Islet of Langerhans (tissue), 1 donor: ENCODE results near the gene KSR2.
A peak's percentile ranks its signal among the peaks of the same experiment; 100 is the strongest.
"Not testable (repeated sequence)": the region's sequence is repeated elsewhere in the genome, so short reads cannot be mapped to it uniquely, and the experiment has no call there.

ENCODE experiments used
- FAIRE-seq: peaks from one replicate; lab custom pipeline; 2011; peaks lifted over from hg19 to GRCh38; lab: Jason Lieb, UNC

KSR2 gene

GRCh38 chr12:117685110-117685926 lies 283.5 kb downstream of the KSR2 start:
- peak; percentile 95 for FAIRE-seq

- no peak for FAIRE-seq
Observed at GRCh38 chr12:117684471-117684870, 284.3 kb downstream of the KSR2 start.

- no peak for FAIRE-seq
Observed at GRCh38 chr12:117680312-117680711, 288.5 kb downstream of the KSR2 start.

GRCh38 chr12:117679776-117680175 lies 289.0 kb downstream of the KSR2 start:
- FAIRE-seq: no peak

- no peak for FAIRE-seq
Observed at GRCh38 chr12:117674763-117675162, 294.0 kb downstream of the KSR2 start.

- no peak for FAIRE-seq
Observed at GRCh38 chr12:117674313-117674712, 294.5 kb downstream of the KSR2 start.

GRCh38 chr12:117671734-117672133 lies 297.1 kb downstream of the KSR2 start:
- FAIRE-seq: no peak

GRCh38 chr12:117664169-117664568 lies 304.6 kb downstream of the KSR2 start:
- no peak for FAIRE-seq

- FAIRE-seq: no peak
Observed at GRCh38 chr12:117662620-117663395, 306.0 kb downstream of the KSR2 start.

- no peak for FAIRE-seq
Observed at GRCh38 chr12:117662220-117662619, 306.6 kb downstream of the KSR2 start.

GRCh38 chr12:117661471-117661870 lies 307.3 kb downstream of the KSR2 start:
- no peak for FAIRE-seq

GRCh38 chr12:117660896-117661295 lies 307.9 kb downstream of the KSR2 start:
- no peak for FAIRE-seq

GRCh38 chr12:117658226-117658625 lies 310.6 kb downstream of the KSR2 start:
- FAIRE-seq: no peak

- FAIRE-seq: no peak
Observed at GRCh38 chr12:117649796-117650195, 319.0 kb downstream of the KSR2 start.

GRCh38 chr12:117646520-117646919 lies 322.3 kb downstream of the KSR2 start:
- no peak for FAIRE-seq

- no peak for FAIRE-seq
Observed at GRCh38 chr12:117645473-117645872, 323.3 kb downstream of the KSR2 start.

GRCh38 chr12:117643971-117644370 lies 324.8 kb downstream of the KSR2 start:
- FAIRE-seq: no peak

- no peak for FAIRE-seq
Observed at GRCh38 chr12:117641885-117642284, 326.9 kb downstream of the KSR2 start.

GRCh38 chr12:117640511-117640910 lies 328.3 kb downstream of the KSR2 start:
- no peak for FAIRE-seq

- no peak for FAIRE-seq
Observed at GRCh38 chr12:117629454-117629853, 339.3 kb downstream of the KSR2 start.

GRCh38 chr12:117628711-117629110 lies 340.1 kb downstream of the KSR2 start:
- not testable (repeated sequence) for FAIRE-seq

- no peak for FAIRE-seq
Observed at GRCh38 chr12:117622741-117623140, 346.0 kb downstream of the KSR2 start.

GRCh38 chr12:117622087-117622486 lies 346.7 kb downstream of the KSR2 start:
- no peak for FAIRE-seq

- no peak for FAIRE-seq
Observed at GRCh38 chr12:117607778-117608177, 361.0 kb downstream of the KSR2 start.
